Panc1 (cell line): Measurements from ENCODE around the gene TAS2R1. TPM values are rescaled to one million over a fixed set of nuclear protein-coding genes. Genes with fewer than 3 reads are reported as not detected.

Experiments
- ATAC-seq: fragments of 200-7000 bp; cut with Tn5 transposase; 2 replicates; pipeline ENCODE4 v1.9.1; 2020; ENCODE audit warnings: mild to moderate bottlenecking, moderate library complexity
- Bru-seq: library from RNA; stranded (reverse); fragments of 400-500 nt; gene quantifications from one replicate; lab custom pipeline; 2021; lab: Mats Ljungman, UMichigan
- BruChase-seq, 2 experiments: library from RNA; stranded (reverse); fragments of 400-500 nt; gene quantifications; one replicate each; lab custom pipeline; 2021; lab: Mats Ljungman, UMichigan
- BruUV-seq: library from RNA; stranded (reverse); fragments of 400-500 nt; replicated peaks from 2 replicates; lab custom pipeline; 2021; lab: Mats Ljungman, UMichigan
- CTCF ChIA-PET: fragments of 300-600 bp; sonication (Branson Sonifier 250); formaldehyde crosslinking; loops from one replicate; lab custom pipeline; 2022; ENCODE audit warnings: antibody characterized with exemption; lab: Charles Lee
- POLR2A ChIA-PET: fragments of 300-600 bp; sonication (Branson Sonifier 250); formaldehyde crosslinking; loops from one replicate; lab custom pipeline; 2022; ENCODE audit warnings: antibody characterized with exemption; lab: Charles Lee
- DNase-seq: peaks from one replicate; pipeline ENCODE4 v3.0.0-alpha.2; 2010; ENCODE audit warnings: low read depth, low spot score
- H3K27ac ChIP-seq: 2 replicates; pipeline ENCODE4 v1.5.1; 2011; ENCODE audit warnings: mild to moderate bottlenecking, low read length, inconsistent platforms
- H3K27me3 ChIP-seq: fragments of 200-500 bp; sonication (Bioruptor generic); 2 replicates; pipeline ENCODE4 v1.6.0; 2014; ENCODE audit warnings: low read length, inconsistent platforms; ENCODE audit not compliant: control insufficient read depth, insufficient read depth
- H3K36me3 ChIP-seq: fragments of 200-500 bp; sonication (Bioruptor generic); 2 replicates; pipeline ENCODE4 v1.5.1; 2014; ENCODE audit warnings: inconsistent platforms, mild to moderate bottlenecking, low read length, moderate library complexity; ENCODE audit not compliant: control insufficient read depth, insufficient read depth
- H3K4me1 ChIP-seq: 2 replicates; pipeline ENCODE4 v1.5.1; 2011; ENCODE audit warnings: inconsistent platforms, mild to moderate bottlenecking, low read length, moderate library complexity; ENCODE audit not compliant: control insufficient read depth, insufficient read depth
- H3K4me3 ChIP-seq, 2 experiments: 2 replicates each; pipeline ENCODE4 v1.5.1; 2011 to 2012; ENCODE audit warnings: low read depth in 2 of 2, low read length in 2 of 2, mild to moderate bottlenecking in 2 of 2, inconsistent platforms in 1 of 2, moderate library complexity in 1 of 2
- H3K9me3 ChIP-seq: fragments of 200-500 bp; sonication (Bioruptor generic); 2 replicates; pipeline ENCODE4 v1.5.1; 2014; ENCODE audit warnings: low read depth, mild to moderate bottlenecking, inconsistent platforms, low read length, moderate library complexity; ENCODE audit not compliant: control insufficient read depth, insufficient read depth
- CTCF ChIP-seq: fragments of 450-650 bp; IDR thresholded peaks from 2 replicates; pipeline ENCODE4 v1.5.1; 2017; ENCODE audit warnings: mild to moderate bottlenecking
- POLR2AphosphoS5 ChIP-seq: IDR thresholded peaks from 2 replicates; pipeline ENCODE4 v1.6.1; 2012; ENCODE audit warnings: mild to moderate bottlenecking, low read depth, low read length, moderate library complexity
- REST ChIP-seq, 2 experiments: IDR thresholded peaks; 2 replicates each; pipeline ENCODE4 v1.6.1; 2011 to 2012; ENCODE audit warnings: low read depth in 2 of 2, control low read depth in 1 of 2, low read length in 1 of 2, mild to moderate bottlenecking in 1 of 2, moderate library complexity in 1 of 2; ENCODE audit not compliant: insufficient read depth in 1 of 2
- SIN3A ChIP-seq: IDR thresholded peaks from 2 replicates; pipeline ENCODE4 v1.6.1; 2012; ENCODE audit warnings: low read depth, mild to moderate bottlenecking, low read length, moderate library complexity, borderline replicate concordance; ENCODE audit not compliant: insufficient read depth
- TCF7L2 ChIP-seq: IDR thresholded peaks from 2 replicates; pipeline ENCODE4 v1.6.1; 2011; ENCODE audit warnings: mild to moderate bottlenecking, low read depth, low read length, inconsistent platforms
- in situ Hi-C: cut with HindIII; loops from 2 replicates; pipeline ENCODE4 v1.10.0; 2016; ENCODE audit warnings: low sequenced_read_pairs, low pct_unique_long_range_greater_than_20kb
- intact Hi-C: fragments of 100-400 bp; cut with micrococcal nuclease; formaldehyde crosslinking; loops from one replicate; pipeline ENCODE4 v1.10.0; 2022; ENCODE audit not compliant: unreplicated experiment
- long read RNA-seq: library from polyadenylated mRNA; unstranded; transcript quantifications from one replicate; pipeline ENCODE4 v2.0.0, GENCODE V29; 2021; ENCODE audit not compliant: unreplicated experiment
- polyA plus RNA-seq: library from polyadenylated mRNA; unstranded; fragments of >200 nt; gene quantifications from one replicate; pipeline ENCODE4 v1.2.1, GENCODE V29; 2012; ENCODE audit warnings: missing spikeins; ENCODE audit not compliant: insufficient read length
- total RNA-seq: library from RNA; stranded (reverse); gene quantifications from one replicate; pipeline ENCODE4 v1.2.1, GENCODE V29; 2021; ENCODE audit not compliant: unreplicated experiment

The TAS2R1 gene
- total RNA-seq (not detected), Bru-seq, nascent RNA (not detected), BruChase-seq, experiment 1, labeled RNA remaining after a 2-hour chase (not detected), BruChase-seq, experiment 2, labeled RNA remaining after a 6-hour chase (not detected)
- not detected for polyA plus RNA-seq
- long read RNA-seq = 0 reads

GRCh38 chr5:9630251-9630650 is at the start of gene TAS2R1:
TSS of gene TAS2R1 (minus strand) at chr5:9630351. CDS start at chr5:9630032, 319 bp downstream.
- ChIA-PET CTCF (no interaction called here), POLR2A (no interaction called here)
- no peak within 1 kb of the TSS for H3K27ac ChIP-seq
- H3K27me3 ChIP-seq = no peaks in the 10 kb centered on the region
- in situ Hi-C loops = no loop called here
- no peaks in the 10 kb centered on the region for H3K9me3 ChIP-seq
- DNase-seq (no peak), ATAC-seq (no peak)
- intact Hi-C loops = no loop called here
- no peaks in the 10 kb centered on the region for H3K36me3 ChIP-seq
- H3K4me1 ChIP-seq = no peaks in the 10 kb centered on the region
- BruUV-seq = no TSS peak
- H3K4me3 ChIP-seq = no peak within 1 kb of the TSS
- TF ChIP-seq REST (IDR thresholded peaks at IDR 0.05; ENCODE audit: insufficient read depth in 1 of 2, low read depth in 2 of 2, low read length in 1 of 2) (no peak), CTCF (no peak), SIN3A (no peak), POLR2AphosphoS5 (no peak), TCF7L2 (no peak)

GRCh38 chr5:9670371-9670770 is 40.2 kb upstream of the TAS2R1 start:
- Histone ChIP-seq H3K4me3 (no peak overlapping the region), H3K27ac (no peak overlapping the region), H3K27me3 (no peaks in the 10 kb centered on the region), H3K4me1 (no peaks in the 10 kb centered on the region), H3K36me3 (no peaks in the 10 kb centered on the region), H3K9me3 (no peaks in the 10 kb centered on the region)
- DNase-seq (no peak), ATAC-seq (no peak)
- POLR2A ChIA-PET = interaction anchor here (0.7 kb wide), 1 partner anchor 1221 kb away, joined by 4 read pairs; no protein-coding TSS in a partner anchor
- intact Hi-C loops (no loop called here), in situ Hi-C loops (no loop called here)
- BruUV-seq = no TSS peak
- no peak for TF ChIP-seq POLR2AphosphoS5
- TF ChIP-seq REST (IDR thresholded peaks at IDR 0.05; ENCODE audit: insufficient read depth in 1 of 2, low read depth in 2 of 2, low read length in 1 of 2) = no peak
- TF ChIP-seq SIN3A = no peak
- no peak for TF ChIP-seq CTCF
- no peak for TF ChIP-seq TCF7L2
- CTCF ChIA-PET = no interaction called here
